GM12878 (cell line): ENCODE data around the gene FNDC8. TPM values are rescaled to one million over a fixed set of nuclear protein-coding genes. Genes with fewer than 3 reads are reported as not detected.

Source experiments
- BHLHE40 ChIP-seq, 2 experiments: fragments of 450-650 bp in 1 of 2; IDR thresholded peaks; 2 replicates each; pipeline ENCODE4 v1.6.1; 2011 to 2017; ENCODE audit warnings: low read depth in 2 of 2, borderline replicate concordance in 1 of 2, improper control_type of control experiment in 1 of 2, low read length in 1 of 2, mild to moderate bottlenecking in 1 of 2
- CBFB ChIP-seq: IDR thresholded peaks from 2 replicates; pipeline ENCODE4 v1.6.1; 2016; ENCODE audit warnings: antibody characterized with exemption, low read depth
- CREB1 ChIP-seq: IDR thresholded peaks from 2 replicates; pipeline ENCODE4 v1.6.1; 2012; ENCODE audit warnings: low read depth, mild to moderate bottlenecking, inconsistent platforms
- FOS ChIP-seq: IDR thresholded peaks from 3 replicates; pipeline ENCODE4 v1.6.1; 2011; ENCODE audit warnings: borderline replicate concordance; ENCODE audit not compliant: insufficient read length; ENCODE audit errors: extremely low read depth
- HCFC1 ChIP-seq: fragments of 150-350 bp; IDR thresholded peaks from 2 replicates; pipeline ENCODE4 v1.6.1; 2014; ENCODE audit warnings: low read length
- HDAC2 ChIP-seq: fragments of 200-600 bp; sonication (generic); IDR thresholded peaks from 2 replicates; pipeline ENCODE4 v1.6.1; 2017
- HDAC6 ChIP-seq: fragments of 200-600 bp; sonication (generic); IDR thresholded peaks from one replicate; pipeline ENCODE4 v1.8.0; 2017; ENCODE audit warnings: antibody characterized with exemption; ENCODE audit not compliant: unreplicated experiment
- IKZF1 ChIP-seq: fragments of 450-650 bp; conservative IDR thresholded peaks from 2 replicates; pipeline ENCODE4 v1.6.1; 2017; ENCODE audit warnings: antibody characterized with exemption, mild to moderate bottlenecking
- IRF4 ChIP-seq: IDR thresholded peaks from 2 replicates; pipeline ENCODE4 v1.6.1; 2011; ENCODE audit warnings: low read depth, low read length
- LARP7 ChIP-seq: fragments of 450-650 bp; IDR thresholded peaks from 2 replicates; pipeline ENCODE4 v1.6.1; 2017; ENCODE audit warnings: mild to moderate bottlenecking
- MEF2A ChIP-seq: IDR thresholded peaks from 2 replicates; pipeline ENCODE4 v1.6.1; 2011; ENCODE audit warnings: low read depth, mild to moderate bottlenecking, low read length, moderate library complexity; ENCODE audit not compliant: insufficient read depth
- MXI1 ChIP-seq: fragments of 150-350 bp; IDR thresholded peaks from 2 replicates; pipeline ENCODE4 v1.6.1; 2011; ENCODE audit warnings: low read depth, mild to moderate bottlenecking, inconsistent platforms, low read length, improper control_type of control experiment
- NR2C2 ChIP-seq: IDR thresholded peaks from 2 replicates; pipeline ENCODE4 v1.6.1; 2011; ENCODE audit warnings: borderline replicate concordance, low read depth; ENCODE audit not compliant: control insufficient read depth, insufficient read length
- POLR2AphosphoS2 ChIP-seq: IDR thresholded peaks from 2 replicates; pipeline ENCODE4 v1.6.1; 2011; ENCODE audit warnings: low read depth, mild to moderate bottlenecking, low read length, improper control_type of control experiment, moderate library complexity
- POLR2AphosphoS5 ChIP-seq: IDR thresholded peaks from 2 replicates; pipeline ENCODE4 v1.6.1; 2011; ENCODE audit warnings: mild to moderate bottlenecking, low read length, inconsistent platforms
- RFX5 ChIP-seq: IDR thresholded peaks from 2 replicates; pipeline ENCODE4 v1.6.1; 2011; ENCODE audit warnings: low read depth, low read length, improper control_type of control experiment
- SMAD5 ChIP-seq: IDR thresholded peaks from 2 replicates; pipeline ENCODE4 v1.6.1; 2016; ENCODE audit warnings: antibody characterized with exemption, low read depth
- SRF ChIP-seq, 2 experiments: IDR thresholded peaks; 2 replicates each; pipeline ENCODE4 v1.6.1; 2011; ENCODE audit warnings: low read depth in 2 of 2, low read length in 2 of 2, mild to moderate bottlenecking in 1 of 2, moderate library complexity in 1 of 2
- TAF1 ChIP-seq: IDR thresholded peaks from 2 replicates; pipeline ENCODE4 v1.6.1; 2011; ENCODE audit warnings: mild to moderate bottlenecking, low read depth, low read length, borderline replicate concordance
- TARDBP ChIP-seq: IDR thresholded peaks from 2 replicates; pipeline ENCODE4 v1.6.1; 2016; ENCODE audit warnings: borderline replicate concordance
- ZNF24 ChIP-seq: fragments of 450-650 bp; IDR thresholded peaks from 2 replicates; pipeline ENCODE4 v1.6.1; 2017; ENCODE audit warnings: antibody characterized with exemption, mild to moderate bottlenecking
- ZZZ3 ChIP-seq: IDR thresholded peaks from 2 replicates; pipeline ENCODE4 v1.6.1; 2011; ENCODE audit warnings: low read depth; ENCODE audit not compliant: control insufficient read depth, insufficient read length
- polyA plus RNA-seq, 11 experiments: library from polyadenylated mRNA; depleted of rRNA in 4 of 11; unstranded in 6 of 11; stranded (reverse) in 5 of 11; fragments of >200 nt; fragmentation: Nextera tagmentation in 4 of 11; fragmentation: Illumina TruSeq in 1 of 11; extraction: Ambion mirVana in 4 of 11; extraction: Trizol in 1 of 11; gene quantifications; 1 replicate in 1 of 11; 2 replicates in 10 of 11; pipeline versions ENCODE4 v1.2.1 to v1.2.3, GENCODE V29; 2011 to 2016; ENCODE audit warnings: inconsistent platforms in 2 of 11, missing spikeins in 2 of 11, low read depth in 1 of 11
- total RNA-seq, 4 experiments: library from RNA; depleted of rRNA in 3 of 4; stranded (reverse); fragments of >200 nt in 3 of 4; fragmentation: Illumina TruSeq in 1 of 4; extraction: Trizol in 1 of 4; gene quantifications; 2 replicates each; pipeline versions ENCODE4 v1.2.1 to v1.2.3, GENCODE V29; 2013 to 2021
- TF ChIP-seq, protein P1 (sequence below): IDR thresholded peaks from 2 replicates; pipeline ENCODE4 v1.6.1; 2012; ENCODE audit warnings: low read depth, low read length, improper control_type of control experiment
- TF ChIP-seq, protein P2 (sequence below): fragments of 450-650 bp; IDR thresholded peaks from 2 replicates; pipeline ENCODE4 v1.6.1; 2014; ENCODE audit warnings: mild to moderate bottlenecking
- TF ChIP-seq, protein P3 (sequence below): IDR thresholded peaks from 2 replicates; pipeline ENCODE4 v1.6.1; 2011; ENCODE audit warnings: borderline replicate concordance, low read depth, mild to moderate bottlenecking, moderate library complexity, mixed read lengths, low read length; ENCODE audit not compliant: insufficient read depth; ENCODE audit errors: extremely low read length
- TF ChIP-seq, protein P4 (sequence below): fragments of 450-650 bp; IDR thresholded peaks from 2 replicates; pipeline ENCODE4 v1.6.1; 2017; ENCODE audit warnings: antibody characterized with exemption, mild to moderate bottlenecking, moderate library complexity

The FNDC8 gene
- total and polyA plus RNA-seq, 10 of the 15 experiments (the other 5 are each of a cell fraction or from before 2014, with no cell fraction given), result 0.06 to 0.15 (median 0.11) TPM; not detected in 7

DNA sequence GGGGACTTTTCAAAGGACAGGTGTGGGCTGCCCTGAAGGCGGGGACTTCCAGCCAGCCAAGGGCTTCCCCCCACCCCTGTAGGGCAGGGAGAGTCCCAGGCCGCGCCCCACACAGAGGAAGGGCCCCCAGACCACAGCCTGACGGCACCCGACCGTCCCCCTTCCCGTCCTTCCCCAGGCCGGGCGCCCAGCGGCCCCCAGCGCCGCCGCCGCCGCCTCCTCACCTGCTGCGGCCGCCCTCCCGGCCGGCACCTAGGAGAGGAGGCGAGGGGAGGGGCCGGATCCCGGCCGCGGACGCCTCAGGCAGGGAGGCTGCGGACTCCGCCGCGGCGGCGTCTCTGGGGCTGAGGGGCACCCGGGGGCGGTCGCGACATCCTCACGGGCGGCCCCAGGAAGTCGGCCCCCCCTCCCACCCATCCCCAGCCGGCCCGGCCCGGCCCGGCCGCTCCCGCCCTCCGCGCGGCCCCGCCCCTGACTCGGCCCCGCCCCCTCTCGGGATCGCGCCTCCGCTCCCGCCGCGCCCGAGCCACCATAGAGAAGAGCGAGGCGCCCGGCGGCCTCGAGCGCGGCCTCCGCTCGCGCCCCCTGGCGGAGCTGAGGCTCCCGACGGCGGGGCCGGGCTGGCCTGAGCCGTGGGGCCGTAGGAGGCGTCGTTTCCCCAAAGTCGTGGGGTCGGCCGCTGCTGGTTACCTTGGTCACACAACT is 32.4 kb upstream of the FNDC8 start (continued):
- TF ChIP-seq POLR2AphosphoS5 (no peak; the same call in 1 of the 2 replicates), RFX5 (0 out of 2 replicates have a peak, but pooled peaks have one; percentile 7), IKZF1 (peak; percentile 94), LARP7 (peak; percentile 86), MXI1 (peak; percentile 66), POLR2AphosphoS2 (peak; percentile 68), MEF2A (peak; percentile 66), HDAC6 (no peak), CBFB (no peak), TAF1 (no peak), HCFC1 (no peak; the same call in 1 of the 2 replicates), CREB1 (peak; percentile 32; the same call in 1 of the 2 replicates), IRF4 (0 out of 2 replicates have a peak, but pooled peaks have one; percentile 31), SRF (IDR thresholded peaks at IDR 0.05; ENCODE audit: low read depth in 2 of 2, low read length in 2 of 2) (0 out of 4 replicates have a peak, but pooled peaks of 1 of the 2 experiments have one; percentile 11), TARDBP (no peak), FOS (no peak), NR2C2 (no peak), ZNF24 (peak; percentile 43), SMAD5 (0 out of 2 replicates have a peak, but pooled peaks have one; percentile 16), BHLHE40 (IDR thresholded peaks at IDR 0.05; ENCODE audit: borderline replicate concordance in 1 of 2, low read depth in 2 of 2, low read length in 1 of 2) (peak; percentile 79 to 95), HDAC2 (no peak), ZZZ3 (no peak)
- TF ChIP-seq, protein P1, sequence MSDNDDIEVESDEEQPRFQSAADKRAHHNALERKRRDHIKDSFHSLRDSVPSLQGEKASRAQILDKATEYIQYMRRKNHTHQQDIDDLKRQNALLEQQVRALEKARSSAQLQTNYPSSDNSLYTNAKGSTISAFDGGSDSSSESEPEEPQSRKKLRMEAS, result peak; percentile 68; the same call in 1 of the 2 replicates
- TF ChIP-seq, protein P2, sequence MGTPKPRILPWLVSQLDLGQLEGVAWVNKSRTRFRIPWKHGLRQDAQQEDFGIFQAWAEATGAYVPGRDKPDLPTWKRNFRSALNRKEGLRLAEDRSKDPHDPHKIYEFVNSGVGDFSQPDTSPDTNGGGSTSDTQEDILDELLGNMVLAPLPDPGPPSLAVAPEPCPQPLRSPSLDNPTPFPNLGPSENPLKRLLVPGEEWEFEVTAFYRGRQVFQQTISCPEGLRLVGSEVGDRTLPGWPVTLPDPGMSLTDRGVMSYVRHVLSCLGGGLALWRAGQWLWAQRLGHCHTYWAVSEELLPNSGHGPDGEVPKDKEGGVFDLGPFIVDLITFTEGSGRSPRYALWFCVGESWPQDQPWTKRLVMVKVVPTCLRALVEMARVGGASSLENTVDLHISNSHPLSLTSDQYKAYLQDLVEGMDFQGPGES, result no peak
- TF ChIP-seq, protein P3, sequence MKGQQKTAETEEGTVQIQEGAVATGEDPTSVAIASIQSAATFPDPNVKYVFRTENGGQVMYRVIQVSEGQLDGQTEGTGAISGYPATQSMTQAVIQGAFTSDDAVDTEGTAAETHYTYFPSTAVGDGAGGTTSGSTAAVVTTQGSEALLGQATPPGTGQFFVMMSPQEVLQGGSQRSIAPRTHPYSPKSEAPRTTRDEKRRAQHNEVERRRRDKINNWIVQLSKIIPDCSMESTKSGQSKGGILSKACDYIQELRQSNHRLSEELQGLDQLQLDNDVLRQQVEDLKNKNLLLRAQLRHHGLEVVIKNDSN, result no peak
- TF ChIP-seq, protein P4, sequence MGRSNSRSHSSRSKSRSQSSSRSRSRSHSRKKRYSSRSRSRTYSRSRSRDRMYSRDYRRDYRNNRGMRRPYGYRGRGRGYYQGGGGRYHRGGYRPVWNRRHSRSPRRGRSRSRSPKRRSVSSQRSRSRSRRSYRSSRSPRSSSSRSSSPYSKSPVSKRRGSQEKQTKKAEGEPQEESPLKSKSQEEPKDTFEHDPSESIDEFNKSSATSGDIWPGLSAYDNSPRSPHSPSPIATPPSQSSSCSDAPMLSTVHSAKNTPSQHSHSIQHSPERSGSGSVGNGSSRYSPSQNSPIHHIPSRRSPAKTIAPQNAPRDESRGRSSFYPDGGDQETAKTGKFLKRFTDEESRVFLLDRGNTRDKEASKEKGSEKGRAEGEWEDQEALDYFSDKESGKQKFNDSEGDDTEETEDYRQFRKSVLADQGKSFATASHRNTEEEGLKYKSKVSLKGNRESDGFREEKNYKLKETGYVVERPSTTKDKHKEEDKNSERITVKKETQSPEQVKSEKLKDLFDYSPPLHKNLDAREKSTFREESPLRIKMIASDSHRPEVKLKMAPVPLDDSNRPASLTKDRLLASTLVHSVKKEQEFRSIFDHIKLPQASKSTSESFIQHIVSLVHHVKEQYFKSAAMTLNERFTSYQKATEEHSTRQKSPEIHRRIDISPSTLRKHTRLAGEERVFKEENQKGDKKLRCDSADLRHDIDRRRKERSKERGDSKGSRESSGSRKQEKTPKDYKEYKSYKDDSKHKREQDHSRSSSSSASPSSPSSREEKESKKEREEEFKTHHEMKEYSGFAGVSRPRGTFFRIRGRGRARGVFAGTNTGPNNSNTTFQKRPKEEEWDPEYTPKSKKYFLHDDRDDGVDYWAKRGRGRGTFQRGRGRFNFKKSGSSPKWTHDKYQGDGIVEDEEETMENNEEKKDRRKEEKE, result 0 out of 2 replicates have a peak, but pooled peaks have one; percentile 52
